ENCODE results near the gene AUP1.

AUP1 gene

DNA sequence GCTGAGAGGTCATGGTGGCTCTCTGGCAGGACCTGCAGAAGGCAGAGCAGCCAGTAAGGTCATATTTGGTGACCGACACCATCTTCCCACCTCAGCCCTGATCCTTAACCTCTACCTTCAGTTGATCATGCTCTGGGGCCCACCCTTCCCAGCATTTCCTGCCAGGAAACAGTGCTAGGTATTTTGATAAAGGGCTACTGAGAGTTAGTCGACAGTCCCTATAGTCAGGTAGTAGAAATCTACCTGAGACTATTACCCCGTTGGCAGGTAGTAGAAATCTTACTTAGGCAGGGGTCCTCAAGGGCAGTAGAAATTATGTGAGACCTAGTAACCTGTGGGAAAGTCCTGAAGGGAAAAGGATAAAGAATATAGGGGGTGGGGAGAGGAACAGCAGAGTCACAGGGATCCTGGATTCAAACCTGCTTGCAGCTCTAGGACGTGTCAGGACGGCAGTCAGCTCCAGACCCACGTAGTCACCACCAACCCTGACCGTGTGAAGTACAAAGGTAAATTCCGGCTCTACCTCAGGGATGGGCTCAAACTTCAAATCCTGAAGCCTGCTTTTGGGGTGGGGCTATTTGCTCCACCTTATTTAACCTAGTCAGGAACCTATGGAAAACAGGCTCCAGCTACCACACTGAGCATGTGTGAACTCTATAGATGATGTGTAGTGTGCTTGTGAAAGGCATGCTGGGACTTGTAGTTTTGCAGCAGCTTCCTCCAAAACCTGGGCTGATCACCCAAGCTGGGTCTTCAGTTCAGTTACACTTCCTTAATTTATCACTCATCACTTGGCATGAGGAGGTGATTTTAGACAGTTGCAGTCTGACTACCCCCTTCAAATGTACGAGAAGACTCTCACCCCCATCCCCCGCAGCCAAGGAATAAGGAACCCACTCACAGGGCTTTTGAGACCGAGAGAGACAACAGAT is 3.5 kb downstream of the AUP1 start, which contains the start of gene DQX1:
Gene DQX1 (minus strand): TSS at position 515 of the 932 bp plus-strand sequence. CDS start 502 bp downstream, at position 13.
- DNase-seq (ENCODE audit: low spot score in 2 of 2): no peak

DNA sequence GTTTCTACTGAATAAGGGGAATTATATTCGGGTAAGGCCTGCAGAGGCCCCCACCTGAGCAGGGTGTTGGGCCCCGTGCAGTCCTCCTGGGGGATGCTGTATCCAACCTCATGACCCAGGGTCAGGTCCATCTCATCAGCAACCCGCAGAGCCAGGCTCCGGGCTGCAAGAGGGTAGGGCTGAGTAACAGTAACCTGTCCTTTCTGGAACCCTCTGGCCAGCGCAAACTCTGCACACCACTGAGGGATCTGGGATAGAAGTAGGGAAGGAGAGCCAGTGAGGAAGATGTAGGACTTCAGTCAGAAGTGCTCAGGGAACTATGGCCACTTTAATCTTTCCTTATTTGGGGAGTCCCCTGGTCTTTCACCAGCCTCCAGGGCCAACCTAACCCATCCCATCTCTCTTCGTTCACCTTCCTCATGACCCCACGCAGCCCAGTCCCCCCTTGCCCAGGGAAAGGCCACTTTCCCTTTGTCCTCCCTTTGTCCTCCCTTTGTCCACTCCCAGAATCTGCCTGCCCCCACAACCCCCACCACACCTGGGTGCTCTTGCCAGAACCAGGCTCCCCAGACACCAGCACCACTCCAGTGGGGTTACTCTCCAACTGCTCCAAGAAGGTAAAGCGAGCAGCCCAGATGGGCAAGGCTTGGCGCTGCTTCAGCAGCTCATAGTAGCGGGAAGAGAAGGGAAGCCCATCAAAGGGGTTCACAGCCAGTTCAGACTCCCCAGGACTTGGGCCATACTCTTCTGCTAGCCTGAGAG is 4.4 kb downstream of the AUP1 start:
- H3K4me1 ChIP-seq: peaks cover 8% of the 10 kb centered on the region
- no peak overlapping the region for H3K4me3 ChIP-seq
- in situ Hi-C loops (cut with MboI; ENCODE audit: low sequenced_read_pairs): no loop called here
- H3K27me3 ChIP-seq (ENCODE audit: low read depth): no peaks in the 10 kb centered on the region
- peaks cover 29% of the 10 kb centered on the region for H3K36me3 ChIP-seq (replicated peaks)
- H3K9me3 ChIP-seq: no peaks in the 10 kb centered on the region
- no peak for DNase-seq (ENCODE audit: low spot score in 2 of 2)

More for the DNA sequence above, 3.5 kb downstream of the AUP1 start, which contains the start of gene DQX1:
- in situ Hi-C loops (cut with MboI; ENCODE audit: low sequenced_read_pairs): no loop called here
- Histone ChIP-seq H3K4me1 (peaks cover 9% of the 10 kb centered on the region), H3K4me3 (no peak within 1 kb of the TSS), H3K36me3 (replicated peaks) (peaks cover 31% of the 10 kb centered on the region), H3K9me3 (no peaks in the 10 kb centered on the region), H3K27me3 (ENCODE audit: low read depth) (no peaks in the 10 kb centered on the region)

DNA sequence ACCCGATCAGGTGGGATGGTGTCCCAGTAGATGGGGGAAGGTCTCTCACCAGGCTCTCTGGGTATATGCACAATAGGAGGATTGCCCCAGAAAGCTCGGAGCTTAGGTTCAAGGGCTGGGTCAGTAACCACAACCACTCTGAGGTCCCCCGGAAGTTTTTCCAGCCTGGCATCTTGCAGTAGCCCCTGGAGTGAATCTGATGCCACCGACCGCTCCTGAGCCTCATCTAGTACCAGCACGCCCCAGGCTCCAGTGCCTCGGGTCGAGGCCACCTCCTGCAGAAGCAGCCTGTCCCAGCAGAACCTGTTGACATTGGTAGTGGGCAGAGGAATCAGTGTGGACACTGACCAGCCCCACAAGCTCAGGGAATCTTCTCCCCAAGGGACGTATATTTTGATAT is 5.5 kb downstream of the AUP1 start:
- Histone ChIP-seq H3K36me3 (replicated peaks) (peaks cover 27% of the 10 kb centered on the region), H3K4me3 (no peak overlapping the region), H3K4me1 (peaks cover 8% of the 10 kb centered on the region), H3K9me3 (no peaks in the 10 kb centered on the region), H3K27me3 (ENCODE audit: low read depth) (no peaks in the 10 kb centered on the region)
- in situ Hi-C loops (cut with MboI; ENCODE audit: low sequenced_read_pairs): no loop called here
- no peak for DNase-seq (ENCODE audit: low spot score in 2 of 2)

- Histone ChIP-seq H3K9me3 (no peaks in the 10 kb centered on the region), H3K27me3 (ENCODE audit: low read depth) (no peaks in the 10 kb centered on the region), H3K4me3 (no peak overlapping the region), H3K4me1 (no peaks in the 10 kb centered on the region), H3K36me3 (replicated peaks) (peaks cover 19% of the 10 kb centered on the region)
- in situ Hi-C loops (cut with MboI; ENCODE audit: low sequenced_read_pairs): no loop called here
- DNase-seq (ENCODE audit: low spot score in 2 of 2): no peak
Observed at GRCh38 chr2:74522516-74522915, 7.0 kb downstream of the AUP1 start.

- H3K9me3 ChIP-seq: no peaks in the 10 kb centered on the region
- no peaks in the 10 kb centered on the region for H3K4me1 ChIP-seq
- no peak for DNase-seq (ENCODE audit: low spot score in 2 of 2)
- H3K27me3 ChIP-seq (ENCODE audit: low read depth): no peaks in the 10 kb centered on the region
- no peaks in the 10 kb centered on the region for H3K36me3 ChIP-seq (replicated peaks)
- in situ Hi-C loops (cut with MboI; ENCODE audit: low sequenced_read_pairs): no loop called here
- no peak overlapping the region for H3K4me3 ChIP-seq
Observed at GRCh38 chr2:74516650-74517049, 12.9 kb downstream of the AUP1 start.

DNA sequence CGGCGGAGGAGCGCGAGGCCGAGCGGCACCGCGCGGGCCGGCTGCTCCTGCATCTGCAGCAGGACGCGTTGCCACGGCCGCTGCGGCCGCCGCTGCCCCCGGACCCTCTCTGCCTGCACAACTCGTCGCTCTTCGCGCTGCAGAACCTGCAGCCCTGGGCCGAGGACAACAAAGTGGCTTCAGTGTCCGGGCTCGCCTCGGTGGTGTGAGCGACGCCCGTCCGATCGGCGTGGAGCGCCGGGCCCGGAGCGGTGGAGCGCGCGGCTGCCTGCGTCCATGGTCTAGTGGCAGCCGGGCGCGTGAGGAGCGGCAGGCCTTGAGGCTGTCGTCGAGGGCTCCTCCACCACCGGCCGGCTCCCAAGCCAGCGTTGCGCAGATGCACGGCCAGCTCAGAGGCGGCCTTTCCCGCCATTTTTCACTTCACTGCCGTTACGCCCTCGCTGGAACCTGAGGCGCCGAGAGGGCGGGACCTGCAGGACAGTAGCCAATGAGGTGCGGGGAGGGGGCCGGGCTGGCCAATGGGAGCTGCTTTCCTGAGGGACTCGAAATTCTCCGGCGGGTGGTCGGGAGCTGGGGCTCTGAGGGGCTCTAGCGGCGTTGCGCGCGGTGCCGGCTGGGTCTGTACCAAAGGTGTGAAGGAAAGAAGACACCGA is 13.4 kb downstream of the AUP1 start:
- H3K4me1 ChIP-seq: no peaks in the 10 kb centered on the region
- in situ Hi-C loops (cut with MboI; ENCODE audit: low sequenced_read_pairs): no loop called here
- DNase-seq (ENCODE audit: low spot score in 2 of 2): no peak
- no peaks in the 10 kb centered on the region for H3K27me3 ChIP-seq (ENCODE audit: low read depth)
- H3K9me3 ChIP-seq: no peaks in the 10 kb centered on the region
- H3K36me3 ChIP-seq (replicated peaks): no peaks in the 10 kb centered on the region
- no peak overlapping the region for H3K4me3 ChIP-seq

- no peak for DNase-seq (ENCODE audit: low spot score in 2 of 2)
Observed at GRCh38 chr2:74515271-74515980, 14.1 kb downstream of the AUP1 start.

GRCh38 chr2:74514368-74515270 is 14.9 kb downstream of the AUP1 start, which contains the start of gene TLX2:
TLX2 (plus strand) TSS chr2:74514450; CDS start chr2:74514807, 357 bp downstream.
- in situ Hi-C loops (cut with MboI; ENCODE audit: low sequenced_read_pairs): no loop called here
- Histone ChIP-seq H3K4me3 (no peak within 1 kb of the TSS), H3K27me3 (ENCODE audit: low read depth) (no peaks in the 10 kb centered on the region), H3K9me3 (no peaks in the 10 kb centered on the region), H3K4me1 (no peaks in the 10 kb centered on the region), H3K36me3 (replicated peaks) (no peaks in the 10 kb centered on the region)
- no peak for DNase-seq (ENCODE audit: low spot score in 2 of 2)

More at GRCh38 chr2:74515271-74515980, 14.1 kb downstream of the AUP1 start:
- in situ Hi-C loops (cut with MboI; ENCODE audit: low sequenced_read_pairs): no loop called here
- Histone ChIP-seq H3K9me3 (no peaks in the 10 kb centered on the region), H3K36me3 (replicated peaks) (no peaks in the 10 kb centered on the region), H3K4me3 (no peak overlapping the region), H3K4me1 (no peaks in the 10 kb centered on the region), H3K27me3 (ENCODE audit: low read depth) (no peaks in the 10 kb centered on the region)

GRCh38 chr2:74513605-74514367 is 15.7 kb downstream of the AUP1 start:
- Histone ChIP-seq H3K4me3 (no peak overlapping the region), H3K36me3 (replicated peaks) (no peaks in the 10 kb centered on the region), H3K4me1 (no peaks in the 10 kb centered on the region), H3K27me3 (ENCODE audit: low read depth) (no peaks in the 10 kb centered on the region), H3K9me3 (no peaks in the 10 kb centered on the region)
- in situ Hi-C loops (cut with MboI; ENCODE audit: low sequenced_read_pairs): no loop called here
- DNase-seq (ENCODE audit: low spot score in 2 of 2): no peak

DNA sequence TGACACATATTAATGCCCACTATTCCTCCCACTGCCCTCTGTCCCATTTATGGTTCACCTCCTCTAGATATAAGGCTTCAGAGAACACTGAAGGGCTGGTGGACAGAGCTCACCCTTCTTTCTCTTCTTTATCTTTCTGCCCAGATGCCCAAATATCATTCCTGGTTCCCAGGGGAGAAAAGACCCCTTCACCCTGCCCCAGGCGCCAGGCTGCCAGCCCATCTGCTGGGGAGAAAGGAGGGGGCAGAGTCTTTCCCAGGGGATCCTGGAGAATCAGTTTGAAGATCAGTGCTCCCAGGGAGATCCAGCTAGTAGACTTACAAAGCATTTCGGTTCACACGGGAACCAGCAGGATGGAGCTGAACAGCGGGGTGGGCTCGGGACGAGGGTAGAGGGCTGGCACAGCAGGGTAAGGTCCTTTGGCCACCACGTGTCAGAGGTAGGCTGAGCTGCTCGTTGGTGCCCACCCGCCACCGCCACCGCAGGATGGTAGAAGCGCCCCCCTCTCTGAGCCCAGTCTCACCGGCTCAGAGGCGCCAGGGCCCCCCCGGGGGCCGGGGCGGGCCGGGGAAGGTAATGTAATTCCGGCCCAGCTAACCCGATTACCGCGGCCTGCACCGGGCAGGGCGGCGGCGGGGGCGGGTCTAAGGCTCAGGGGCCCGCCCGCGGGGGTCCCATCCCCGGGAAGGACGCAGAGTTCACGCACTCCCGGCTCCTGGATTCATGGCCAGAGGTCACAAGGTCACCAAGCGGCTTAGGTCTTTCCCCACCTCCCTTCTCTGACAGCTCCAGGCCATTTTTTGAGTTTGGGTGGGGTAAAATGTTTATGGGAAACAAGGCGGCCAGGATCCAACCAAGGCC is 16.5 kb downstream of the AUP1 start:
- no peaks in the 10 kb centered on the region for H3K27me3 ChIP-seq (ENCODE audit: low read depth)
- H3K9me3 ChIP-seq: no peaks in the 10 kb centered on the region
- DNase-seq (ENCODE audit: low spot score in 2 of 2): no peak
- H3K4me3 ChIP-seq: no peak overlapping the region
- no peaks in the 10 kb centered on the region for H3K36me3 ChIP-seq (replicated peaks)
- no peaks in the 10 kb centered on the region; the same call in 1 of the 2 replicates for H3K4me1 ChIP-seq
- in situ Hi-C loops (cut with MboI; ENCODE audit: low sequenced_read_pairs): no loop called here
